B cell (primary cell): ENCODE measurements around the gene CAPN3. TPM values are rescaled to one million over a fixed set of nuclear protein-coding genes. Genes with fewer than 3 reads are reported as not detected.

Experiments
- ATAC-seq: fragments of 200-7000 bp; cut with Tn5 transposase; one replicate; pipeline ENCODE4 v1.10.0; 2021; ENCODE audit warnings: low read depth, mild to moderate bottlenecking, moderate number of reproducible peaks, moderate library complexity
- CTCF ChIA-PET: fragments of 350-600 bp; sonication (Branson Sonifier 250); formaldehyde crosslinking; loops from one replicate; lab custom pipeline; 2021; ENCODE audit warnings: antibody characterized with exemption, inconsistent platforms; lab: Charles Lee
- POLR2A ChIA-PET: fragments of 350-600 bp; sonication (Branson Sonifier 250); formaldehyde crosslinking; loops from one replicate; lab custom pipeline; 2021; ENCODE audit warnings: antibody characterized with exemption; lab: Charles Lee
- DNase-seq: peaks from one replicate; pipeline ENCODE4 v3.0.0; 2013
- H2AFZ ChIP-seq: 2 replicates; pipeline ENCODE4 v1.6.1; 2012; ENCODE audit warnings: mild to moderate bottlenecking, low read depth, low read length; ENCODE audit not compliant: insufficient read depth, poor library complexity, severe bottlenecking
- H3K27ac ChIP-seq, 2 donors: 1 replicate in 1 of 2; 2 replicates in 1 of 2; pipeline ENCODE4 v1.5.1; 2012 to 2013; ENCODE audit warnings: low read length in 2 of 2, mild to moderate bottlenecking in 2 of 2, moderate library complexity in 1 of 2
- H3K27me3 ChIP-seq, 4 experiments: fragments of 200-600 bp in 1 of 4; sonication (generic) in 1 of 4; replicated peaks in 1 of 4; 1 replicate in 2 of 4; 2 replicates in 2 of 4; pipeline versions ENCODE4 v1.6.1 to v1.7.0; 2013 to 2016; ENCODE audit warnings: low read length in 3 of 4, mild to moderate bottlenecking in 2 of 4, mixed read lengths in 1 of 4, moderate library complexity in 1 of 4; ENCODE audit not compliant: insufficient read depth in 4 of 4, control insufficient read depth in 3 of 4; ENCODE audit errors: control extremely low read depth in 1 of 4
- H3K36me3 ChIP-seq, 2 experiments: replicated peaks in 1 of 2; 1 replicate in 1 of 2; 2 replicates in 1 of 2; pipeline versions ENCODE4 v1.6.1 to v1.7.1; 2013; ENCODE audit warnings: low read length in 1 of 2; ENCODE audit not compliant: insufficient read depth in 2 of 2, control insufficient read depth in 1 of 2; ENCODE audit errors: control extremely low read depth in 1 of 2, extremely low read depth in 1 of 2
- H3K4me1 ChIP-seq, 2 donors: fragments of 200-600 bp in 1 of 2; sonication (generic) in 1 of 2; 1 replicate in 1 of 2; 2 replicates in 1 of 2; pipeline versions ENCODE4 v1.5.1 to v1.6.1; 2013 to 2017; ENCODE audit warnings: low read length in 2 of 2; ENCODE audit not compliant: control insufficient read depth in 2 of 2, insufficient read depth in 2 of 2
- H3K4me2 ChIP-seq: replicated peaks from 2 replicates; pipeline ENCODE3; 2012; ENCODE audit warnings: mild to moderate bottlenecking, low read depth, low read length; ENCODE audit not compliant: poor library complexity, severe bottlenecking
- H3K4me3 ChIP-seq, 5 experiments: fragments of 200-600 bp in 1 of 5; sonication (generic) in 1 of 5; 1 replicate in 3 of 5; 2 replicates in 2 of 5; pipeline versions ENCODE4 v1.5.1 to v1.7.0; 2011 to 2016; ENCODE audit warnings: low read length in 4 of 5, mild to moderate bottlenecking in 4 of 5, low read depth in 2 of 5, control low read depth in 1 of 5, moderate library complexity in 1 of 5; ENCODE audit not compliant: insufficient read depth in 1 of 5; ENCODE audit errors: control extremely low read depth in 1 of 5, extremely low read depth in 1 of 5
- H3K79me2 ChIP-seq: fragments of 200-600 bp; sonication (generic); one replicate; pipeline ENCODE4 v1.6.0; 2016; ENCODE audit warnings: low read length; ENCODE audit not compliant: control insufficient read depth, insufficient read depth
- H3K9ac ChIP-seq: fragments of 200-600 bp; sonication (generic); 2 replicates; pipeline ENCODE4 v1.6.1; 2017; ENCODE audit warnings: mild to moderate bottlenecking, low read length, moderate library complexity
- H3K9me3 ChIP-seq, 3 donors: one replicate each; pipeline versions ENCODE4 v1.6.1 to v1.7.1; 2013; ENCODE audit warnings: low read length in 2 of 3; ENCODE audit not compliant: control insufficient read depth in 2 of 3, insufficient read depth in 1 of 3; ENCODE audit errors: control extremely low read depth in 1 of 3
- H4K20me1 ChIP-seq: 2 replicates; pipeline ENCODE4 v1.6.0; 2012; ENCODE audit warnings: mild to moderate bottlenecking, low read length; ENCODE audit not compliant: insufficient read depth, control insufficient read depth, poor library complexity, severe bottlenecking
- H3K27ac Mint-ChIP-seq: one replicate; pipeline ENCODE4 v1.8.0; 2021; ENCODE audit warnings: mixed read lengths
- H3K27me3 Mint-ChIP-seq: one replicate; pipeline ENCODE4 v1.8.0; 2021; ENCODE audit warnings: mixed read lengths
- H3K4me1 Mint-ChIP-seq: one replicate; pipeline ENCODE4 v1.8.0; 2021; ENCODE audit warnings: mixed read lengths
- H3K4me3 Mint-ChIP-seq: one replicate; pipeline ENCODE4 v1.8.0; 2021; ENCODE audit warnings: mixed read lengths
- H3K9me3 Mint-ChIP-seq: one replicate; pipeline ENCODE4 v1.8.0; 2022; ENCODE audit warnings: mixed read lengths; ENCODE audit not compliant: insufficient read depth
- EZH2 ChIP-seq: IDR thresholded peaks from 2 replicates; pipeline ENCODE4 v1.6.1; 2012; ENCODE audit warnings: borderline replicate concordance, low read depth, mild to moderate bottlenecking, moderate library complexity, low read length; ENCODE audit not compliant: insufficient read depth, poor library complexity, severe bottlenecking
- WGBS: methylation state at CpG from one replicate; pipeline ENCODE4 v1.1.5; 2013; ENCODE audit warnings: missing lambda C conversion rate; ENCODE audit not compliant: insufficient coverage; 5-methylcytosine and 5-hydroxymethylcytosine counted together
- intact Hi-C: fragments of 100-400 bp; cut with micrococcal nuclease; formaldehyde crosslinking; loops from one replicate; pipeline ENCODE4 v1.10.0; 2022
- polyA plus RNA-seq: library from polyadenylated mRNA; depleted of rRNA; stranded (reverse); fragments of >200 nt; gene quantifications from 2 replicates; pipeline ENCODE4 v1.2.3, GENCODE V29; 2012
- total RNA-seq, 2 donors: library from RNA; stranded (reverse); fragments of 120-200 nt in 1 of 2; gene quantifications; 1 replicate in 1 of 2; 2 replicates in 1 of 2; pipeline versions ENCODE4 v1.2.3 to v1.2.4, GENCODE V29; 2013 to 2022
- TF ChIP-seq, protein P1 (sequence below): fragments of 200-600 bp; IDR thresholded peaks from one replicate; pipeline ENCODE4 v1.8.0; 2022; ENCODE audit warnings: antibody characterized with exemption, mild to moderate bottlenecking

The CAPN3 gene
- total and polyA plus RNA-seq, 2 donors (not counting 1 experiment from before 2014, with no cell fraction given): 41.7 to 143 TPM

DNA sequence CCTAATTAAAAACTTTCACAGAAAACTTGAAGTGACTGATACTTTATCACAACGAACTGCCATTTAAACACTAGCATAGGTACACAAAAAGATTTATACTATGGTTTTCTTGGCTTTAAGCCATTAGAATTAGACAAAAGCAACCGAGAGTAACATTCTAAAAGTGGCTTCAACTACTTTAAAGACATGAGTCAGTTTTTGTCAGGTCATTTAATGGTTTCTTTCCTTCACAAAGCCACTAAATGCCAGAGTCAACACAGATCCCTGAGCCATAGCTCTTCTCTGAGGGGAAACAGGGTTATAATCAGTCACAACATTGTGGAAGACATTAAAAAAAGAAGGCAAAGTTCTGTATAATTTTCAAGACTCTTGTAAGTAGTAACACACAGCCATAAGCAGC is 54.6 kb downstream of the CAPN3 start:
- ChIA-PET POLR2A (no interaction called here), CTCF (no interaction called here)
- ATAC-seq (no peak), DNase-seq (no peak)
- H3K9ac ChIP-seq: no peak overlapping the region
- no peaks in the 10 kb centered on the region for H3K79me2 ChIP-seq
- WGBS: no CpG with 5 or more reads among the region's 2 CpGs
- H3K4me1 Mint-ChIP-seq: no peaks in the 10 kb centered on the region
- TF ChIP-seq, protein P1, sequence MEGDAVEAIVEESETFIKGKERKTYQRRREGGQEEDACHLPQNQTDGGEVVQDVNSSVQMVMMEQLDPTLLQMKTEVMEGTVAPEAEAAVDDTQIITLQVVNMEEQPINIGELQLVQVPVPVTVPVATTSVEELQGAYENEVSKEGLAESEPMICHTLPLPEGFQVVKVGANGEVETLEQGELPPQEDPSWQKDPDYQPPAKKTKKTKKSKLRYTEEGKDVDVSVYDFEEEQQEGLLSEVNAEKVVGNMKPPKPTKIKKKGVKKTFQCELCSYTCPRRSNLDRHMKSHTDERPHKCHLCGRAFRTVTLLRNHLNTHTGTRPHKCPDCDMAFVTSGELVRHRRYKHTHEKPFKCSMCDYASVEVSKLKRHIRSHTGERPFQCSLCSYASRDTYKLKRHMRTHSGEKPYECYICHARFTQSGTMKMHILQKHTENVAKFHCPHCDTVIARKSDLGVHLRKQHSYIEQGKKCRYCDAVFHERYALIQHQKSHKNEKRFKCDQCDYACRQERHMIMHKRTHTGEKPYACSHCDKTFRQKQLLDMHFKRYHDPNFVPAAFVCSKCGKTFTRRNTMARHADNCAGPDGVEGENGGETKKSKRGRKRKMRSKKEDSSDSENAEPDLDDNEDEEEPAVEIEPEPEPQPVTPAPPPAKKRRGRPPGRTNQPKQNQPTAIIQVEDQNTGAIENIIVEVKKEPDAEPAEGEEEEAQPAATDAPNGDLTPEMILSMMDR: no peak
- no peak for TF ChIP-seq EZH2
- intact Hi-C loops: no loop called here
- H3K9me3 Mint-ChIP-seq: no peaks in the 10 kb centered on the region
- H3K4me3 Mint-ChIP-seq: no peak overlapping the region
- no peaks in the 10 kb centered on the region for H3K27me3 ChIP-seq
- no peaks in the 10 kb centered on the region for H3K9me3 ChIP-seq
- no peaks in the 10 kb centered on the region for H3K4me1 ChIP-seq
- H3K4me2 ChIP-seq: no peak overlapping the region
- H3K4me3 ChIP-seq: no peak overlapping the region
- H3K27ac ChIP-seq: no peak overlapping the region
- no peak overlapping the region for H3K27ac Mint-ChIP-seq
- H3K27me3 Mint-ChIP-seq: no peaks in the 10 kb centered on the region
- peaks cover 12 to 57% of the 10 kb centered on the region in 2 experiments for H3K36me3 ChIP-seq
- H4K20me1 ChIP-seq: no peaks in the 10 kb centered on the region
- no peak overlapping the region for H2AFZ ChIP-seq

DNA sequence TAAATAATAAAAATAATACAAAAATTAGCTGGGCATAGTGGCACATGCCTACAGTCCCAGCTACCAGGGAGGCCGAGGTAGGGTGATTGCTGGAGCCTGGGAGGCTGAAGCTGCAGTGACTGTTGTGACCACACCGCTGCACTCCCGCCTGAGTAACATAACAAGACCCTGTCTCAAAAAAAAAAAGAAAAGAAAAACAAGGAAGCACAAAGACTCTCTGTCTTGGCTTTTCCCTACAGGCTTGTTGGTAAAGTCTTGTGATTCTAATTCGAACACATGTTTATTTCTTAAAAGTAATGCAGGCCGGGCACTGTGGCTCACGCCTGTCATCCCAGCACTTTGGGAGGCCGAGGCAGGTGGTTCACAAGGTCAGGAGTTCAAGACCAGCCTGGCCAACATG is 60.1 kb downstream of the CAPN3 start:
- no peak overlapping the region for H3K9ac ChIP-seq
- WGBS: 100% methylated on average over 2 of the region's 7 CpGs
- H3K4me3 Mint-ChIP-seq: no peak overlapping the region
- TF ChIP-seq, protein P1: no peak
- TF ChIP-seq EZH2: no peak
- H3K27me3 ChIP-seq: no peaks in the 10 kb centered on the region
- ChIA-PET CTCF (no interaction called here), POLR2A (no interaction called here)
- H3K9me3 Mint-ChIP-seq: no peaks in the 10 kb centered on the region
- no peaks in the 10 kb centered on the region for H3K4me1 ChIP-seq
- no peak overlapping the region for H3K27ac ChIP-seq
- H3K4me3 ChIP-seq: no peak overlapping the region
- no peak for DNase-seq
- H3K27ac Mint-ChIP-seq: no peak overlapping the region
- H3K4me2 ChIP-seq: no peak overlapping the region
- no peaks in the 10 kb centered on the region for H4K20me1 ChIP-seq
- H2AFZ ChIP-seq: no peak overlapping the region
- intact Hi-C loops: no loop called here
- H3K4me1 Mint-ChIP-seq: no peaks in the 10 kb centered on the region
- H3K36me3 ChIP-seq: peaks cover 14 to 79% of the 10 kb centered on the region in 2 experiments
- no peak for ATAC-seq
- no peaks in the 10 kb centered on the region for H3K79me2 ChIP-seq
- no peaks in the 10 kb centered on the region for H3K27me3 Mint-ChIP-seq
- no peaks in the 10 kb centered on the region for H3K9me3 ChIP-seq
